Measurements from ENCODE around the gene RBCK1. TPM values are rescaled to one million over a fixed set of nuclear protein-coding genes. Genes with fewer than 3 reads are reported as not detected.

RBCK1 gene
- total RNA-seq, 1 experiment from 2014 or later, result 111 TPM

GRCh38 chr20:417801-418342 is 9.8 kb downstream of the RBCK1 start:
- Histone ChIP-seq H3K9me3 (no peaks in the 10 kb centered on the region), H3K4me1 (no peaks in the 10 kb centered on the region), H3K36me3 (ENCODE audit: control insufficient read depth, insufficient read depth, low read length) (peaks cover 1% of the 10 kb centered on the region; the same call in 1 of the 2 replicates), H3K4me3 (ENCODE audit: low read depth, low read length) (no peak overlapping the region), H3K27me3 (replicated peaks; ENCODE audit: control insufficient read depth, insufficient read depth, low read length) (no peaks in the 10 kb centered on the region)
- no TSS peak for BruUV-seq (replicated peaks)
- H3K36me3 Mint-ChIP-seq (ENCODE audit: insufficient read depth, unreplicated experiment), result peaks cover 60% of the 10 kb centered on the region
- no peak overlapping the region for H3K27ac Mint-ChIP-seq (ENCODE audit: unreplicated experiment)
- POLR2A ChIA-PET, result no interaction called here
- intact Hi-C loops (cut with micrococcal nuclease; ENCODE audit: unreplicated experiment), result no loop called here
- no peak for TF ChIP-seq CTCF (IDR thresholded peaks at IDR 0.05; ENCODE audit: insufficient read depth in 1 of 2, low read depth in 1 of 2, low read length in 1 of 2, severe bottlenecking in 1 of 2, unreplicated experiment in 1 of 2)
- no peaks in the 10 kb centered on the region for H3K9me3 Mint-ChIP-seq (ENCODE audit: unreplicated experiment)
- DNase-seq, result no peak
- CTCF ChIA-PET, result no interaction called here
- no peaks in the 10 kb centered on the region for H3K4me1 Mint-ChIP-seq (ENCODE audit: low read depth, unreplicated experiment)
- H3K4me3 Mint-ChIP-seq (ENCODE audit: unreplicated experiment), result no peak overlapping the region
- no peaks in the 10 kb centered on the region for H3K27me3 Mint-ChIP-seq (ENCODE audit: insufficient read depth, unreplicated experiment)

DNA sequence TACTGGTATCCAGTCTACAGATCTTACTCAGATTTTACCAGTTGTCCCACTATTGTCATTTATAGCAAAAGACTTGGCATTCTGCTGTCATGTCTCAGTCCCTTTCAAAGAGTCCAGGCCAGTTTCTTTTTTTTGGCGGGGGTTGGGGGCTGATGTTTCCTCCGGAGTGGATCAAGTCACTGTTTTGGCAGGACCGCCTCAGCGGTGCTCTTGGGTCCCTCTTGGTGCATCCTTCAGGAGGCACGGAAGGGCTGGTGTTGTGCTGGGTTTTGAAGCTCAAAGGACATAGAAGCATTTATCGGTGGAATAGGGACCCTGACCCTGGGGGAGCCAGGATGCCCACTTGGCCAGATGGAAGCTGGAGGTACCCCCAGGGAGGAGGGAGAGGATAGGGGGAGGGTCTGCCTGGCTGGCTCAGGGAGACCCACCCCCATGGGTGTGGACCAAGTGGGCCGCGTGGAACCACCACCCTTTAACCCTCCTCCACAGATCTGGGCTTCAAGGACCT is 10.8 kb downstream of the RBCK1 start:
- no TSS peak for BruUV-seq (replicated peaks)
- Mint-ChIP-seq H3K9me3 (ENCODE audit: unreplicated experiment) (no peaks in the 10 kb centered on the region), H3K4me1 (ENCODE audit: low read depth, unreplicated experiment) (no peaks in the 10 kb centered on the region), H3K4me3 (ENCODE audit: unreplicated experiment) (no peak overlapping the region), H3K27ac (ENCODE audit: unreplicated experiment) (no peak overlapping the region), H3K27me3 (ENCODE audit: insufficient read depth, unreplicated experiment) (no peaks in the 10 kb centered on the region), H3K36me3 (ENCODE audit: insufficient read depth, unreplicated experiment) (peaks cover 56% of the 10 kb centered on the region)
- DNase-seq, result no peak
- Histone ChIP-seq H3K9me3 (no peaks in the 10 kb centered on the region), H3K27me3 (replicated peaks; ENCODE audit: control insufficient read depth, insufficient read depth, low read length) (no peaks in the 10 kb centered on the region), H3K36me3 (ENCODE audit: control insufficient read depth, insufficient read depth, low read length) (peaks cover 1% of the 10 kb centered on the region; the same call in 1 of the 2 replicates), H3K4me1 (no peaks in the 10 kb centered on the region), H3K4me3 (ENCODE audit: low read depth, low read length) (no peak overlapping the region)
- CTCF ChIA-PET, result no interaction called here
- TF ChIP-seq CTCF (IDR thresholded peaks at IDR 0.05; ENCODE audit: insufficient read depth in 1 of 2, low read depth in 1 of 2, low read length in 1 of 2, severe bottlenecking in 1 of 2, unreplicated experiment in 1 of 2), result no peak
- intact Hi-C loops (cut with micrococcal nuclease; ENCODE audit: unreplicated experiment), result no loop called here
- POLR2A ChIA-PET, result no interaction called here

GRCh38 chr20:419556-420165 is 11.6 kb downstream of the RBCK1 start:
- H3K4me1 Mint-ChIP-seq (ENCODE audit: low read depth, unreplicated experiment), result no peaks in the 10 kb centered on the region
- no peaks in the 10 kb centered on the region for H3K27me3 ChIP-seq (replicated peaks; ENCODE audit: control insufficient read depth, insufficient read depth, low read length)
- H3K4me3 ChIP-seq (ENCODE audit: low read depth, low read length), result no peak overlapping the region
- H3K27ac Mint-ChIP-seq (ENCODE audit: unreplicated experiment), result no peak overlapping the region
- H3K9me3 ChIP-seq, result no peaks in the 10 kb centered on the region
- H3K4me3 Mint-ChIP-seq (ENCODE audit: unreplicated experiment), result no peak overlapping the region
- ChIA-PET CTCF (interaction anchor here (1.2 kb wide), 1 partner anchor 13 kb away, joined by 3 read pairs; no protein-coding TSS in a partner anchor), POLR2A (no interaction called here)
- H3K36me3 ChIP-seq (ENCODE audit: control insufficient read depth, insufficient read depth, low read length), result peaks cover 1% of the 10 kb centered on the region; the same call in 1 of the 2 replicates
- peaks cover 50% of the 10 kb centered on the region for H3K36me3 Mint-ChIP-seq (ENCODE audit: insufficient read depth, unreplicated experiment)
- no TSS peak for BruUV-seq (replicated peaks)
- H3K9me3 Mint-ChIP-seq (ENCODE audit: unreplicated experiment), result no peaks in the 10 kb centered on the region
- no peaks in the 10 kb centered on the region for H3K27me3 Mint-ChIP-seq (ENCODE audit: insufficient read depth, unreplicated experiment)
- no peak for DNase-seq
- TF ChIP-seq CTCF (IDR thresholded peaks at IDR 0.05; ENCODE audit: insufficient read depth in 1 of 2, low read depth in 1 of 2, low read length in 1 of 2, severe bottlenecking in 1 of 2, unreplicated experiment in 1 of 2), result no peak
- intact Hi-C loops (cut with micrococcal nuclease; ENCODE audit: unreplicated experiment), result no loop called here
- H3K4me1 ChIP-seq, result no peaks in the 10 kb centered on the region
